Measurements from ENCODE around the gene AMOTL2. TPM values are rescaled to one million over a fixed set of nuclear protein-coding genes. Genes with fewer than 3 reads are reported as not detected.

The AMOTL2 gene
- total and polyA plus RNA-seq, 2 experiments from 2014 or later = 17.9 to 102 TPM

- ATAC-seq = no peak
- H3K4me3 ChIP-seq = no peak overlapping the region
- DNase-seq (ENCODE audit: low spot score) = no peak
- no peak overlapping the region for H3K4me2 ChIP-seq
- no peaks in the 10 kb centered on the region for H3K36me3 Mint-ChIP-seq (ENCODE audit: low read depth)
- no peaks in the 10 kb centered on the region for H4K20me1 ChIP-seq (replicated peaks; ENCODE audit: insufficient read depth)
- H3K27ac Mint-ChIP-seq = no peak overlapping the region
- H3K4me1 ChIP-seq (ENCODE audit: insufficient read depth) = peaks cover 34% of the 10 kb centered on the region
- no peaks in the 10 kb centered on the region for H3K9me2 ChIP-seq (ENCODE audit: insufficient read depth)
- no peaks in the 10 kb centered on the region for H3K79me2 ChIP-seq (replicated peaks; ENCODE audit: insufficient read depth)
- TF ChIP-seq ETS1 (IDR thresholded peaks at IDR 0.05) (no peak), ZNF114 (CRISPR knock-in tag; IDR thresholded peaks at IDR 0.05) (no peak), EZH2phosphoT487 (IDR thresholded peaks at IDR 0.05; ENCODE audit: unreplicated experiment) (no peak), CTCF (conservative IDR thresholded peaks at IDR 0.05; ENCODE audit: low read depth in 2 of 2) (no peak), ZNF462 (CRISPR knock-in tag; IDR thresholded peaks at IDR 0.05) (no peak), STAT1 (IDR thresholded peaks at IDR 0.05; ENCODE audit: unreplicated experiment) (no peak), POLR2AphosphoS5 (IDR thresholded peaks at IDR 0.05; ENCODE audit: low read depth) (no peak), EZH2 (IDR thresholded peaks at IDR 0.05; ENCODE audit: low read depth, unreplicated experiment) (no peak), NANOG (IDR thresholded peaks at IDR 0.05; ENCODE audit: borderline replicate concordance) (no peak), CREB1 (CRISPR knock-in tag; IDR thresholded peaks at IDR 0.05; ENCODE audit: low read depth) (no peak), REST (IDR thresholded peaks at IDR 0.05; ENCODE audit: unreplicated experiment) (no peak), ZNF331 (CRISPR knock-in tag; IDR thresholded peaks at IDR 0.05; ENCODE audit: low read depth) (no peak), JUNB (IDR thresholded peaks at IDR 0.05; ENCODE audit: unreplicated experiment) (no peak)
- 0 out of 2 replicates have a peak, but pooled peaks cover 9% of the 10 kb centered on the region for H3F3A ChIP-seq (replicated peaks; ENCODE audit: low read depth)
- no peaks in the 10 kb centered on the region for H3K9me3 Mint-ChIP-seq
- peaks cover 22% of the 10 kb centered on the region for H3K27me3 Mint-ChIP-seq (ENCODE audit: insufficient read depth, low read depth, poor library complexity)
- no peak overlapping the region for H2AFZ ChIP-seq
- peaks cover 36% of the 10 kb centered on the region for H3K4me1 Mint-ChIP-seq
- no peaks in the 10 kb centered on the region for H3K36me3 ChIP-seq (ENCODE audit: insufficient read depth)
- H3K27me3 ChIP-seq (ENCODE audit: insufficient read depth) = peaks cover 39% of the 10 kb centered on the region
- H3K4me3 Mint-ChIP-seq = no peak overlapping the region
- H3K27ac ChIP-seq (ENCODE audit: low read depth) = no peak overlapping the region
Measured at GRCh38 chr3:134309987-134310700, 64.1 kb downstream of the AMOTL2 start.
